GM21528 (cell line): ENCODE measurements around the gene IPO11.

Experiments
- ATAC-seq: cut with Tn5 transposase; IDR thresholded peaks from one replicate; pipeline ENCODE4 v1.9.1; 2021; ENCODE audit warnings: mild to moderate bottlenecking, moderate library complexity; ENCODE audit not compliant: unreplicated experiment, low FRiP score

IPO11 gene

GRCh38 chr5:62412549-62413329 is at the start of gene IPO11:
Gene IPO11, plus strand, starts transcription at chr5:62412763. Its CDS starts 24,517 bp downstream, at chr5:62437280.
- ATAC-seq, result peak; percentile 95

GRCh38 chr5:62369039-62369438 is 43.5 kb upstream of the IPO11 start:
- no peak for ATAC-seq

- ATAC-seq, result no peak
Measured at GRCh38 chr5:62371409-62371808, 41.2 kb upstream of the IPO11 start.

GRCh38 chr5:62372600-62372999 is 40.0 kb upstream of the IPO11 start:
- ATAC-seq, result no peak

GRCh38 chr5:62373382-62373781 is 39.2 kb upstream of the IPO11 start:
- no peak for ATAC-seq

GRCh38 chr5:62374090-62374489 is 38.5 kb upstream of the IPO11 start:
- ATAC-seq, result no peak

GRCh38 chr5:62375627-62376026 is 36.9 kb upstream of the IPO11 start:
- ATAC-seq, result no peak

- ATAC-seq, result no peak
Measured at GRCh38 chr5:62376064-62376463, 36.5 kb upstream of the IPO11 start.

- ATAC-seq, result no peak
Measured at GRCh38 chr5:62385131-62385530, 27.4 kb upstream of the IPO11 start.

- no peak for ATAC-seq
Measured at GRCh38 chr5:62385816-62386400, 26.7 kb upstream of the IPO11 start.

GRCh38 chr5:62386824-62387223 is 25.7 kb upstream of the IPO11 start:
- ATAC-seq, result no peak

- no peak for ATAC-seq
Measured at GRCh38 chr5:62395210-62395950, 17.2 kb upstream of the IPO11 start.

- ATAC-seq, result peak; percentile 97
Measured at GRCh38 chr5:62403411-62404250, 8.9 kb upstream of the IPO11 start, which contains the start of gene DIMT1. Gene DIMT1, minus strand, starts transcription at chr5:62403905. Its CDS starts 133 bp downstream, at chr5:62403772.

- no peak for ATAC-seq
Measured at GRCh38 chr5:62413711-62414110, 1.1 kb downstream of the IPO11 start.

- ATAC-seq, result no peak
Measured at GRCh38 chr5:62418462-62419076, 6.0 kb downstream of the IPO11 start.

- no peak for ATAC-seq
Measured at GRCh38 chr5:62419609-62420008, 7.0 kb downstream of the IPO11 start.

GRCh38 chr5:62421414-62421813 is 8.9 kb downstream of the IPO11 start:
- no peak for ATAC-seq

GRCh38 chr5:62424763-62425162 is 12.2 kb downstream of the IPO11 start:
- no peak for ATAC-seq

- no peak for ATAC-seq
Measured at GRCh38 chr5:62431735-62432620, 19.4 kb downstream of the IPO11 start.
